HUDEP-2 (cell line): ENCODE data around the gene CFAP141.
"Not testable (repeated sequence)": the region's sequence is repeated elsewhere in the genome, so short reads cannot be mapped to it uniquely, and the experiment has no call there.

ENCODE experiments used
- DNase-seq, 76 experiments: peaks; one replicate each; lab custom pipeline; 2025; ENCODE audit not compliant: unreplicated experiment in 76 of 76; lab: John Stamatoyannopoulos, UW

CFAP141 gene

DNA sequence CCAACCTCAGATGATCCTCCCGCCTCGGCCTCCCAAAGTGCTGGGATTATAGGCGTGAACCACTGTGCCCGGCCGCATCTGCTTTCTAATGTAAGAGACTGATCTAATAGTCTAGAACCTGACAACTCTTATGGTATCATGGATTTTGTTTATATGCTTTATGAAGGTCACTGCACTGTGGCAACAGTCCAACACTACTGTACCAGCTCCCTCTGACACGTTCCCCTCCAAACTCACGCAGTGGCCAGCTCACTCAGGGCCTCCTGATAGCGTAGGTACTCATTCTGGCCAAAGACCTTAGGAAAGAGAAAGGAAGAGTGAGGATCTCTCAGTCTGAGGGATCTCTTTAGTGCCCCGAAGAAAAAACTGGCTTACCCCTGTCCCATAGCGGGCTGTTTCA, 6.0 kb upstream of the CFAP141 start:
- no peak for DNase-seq

DNA sequence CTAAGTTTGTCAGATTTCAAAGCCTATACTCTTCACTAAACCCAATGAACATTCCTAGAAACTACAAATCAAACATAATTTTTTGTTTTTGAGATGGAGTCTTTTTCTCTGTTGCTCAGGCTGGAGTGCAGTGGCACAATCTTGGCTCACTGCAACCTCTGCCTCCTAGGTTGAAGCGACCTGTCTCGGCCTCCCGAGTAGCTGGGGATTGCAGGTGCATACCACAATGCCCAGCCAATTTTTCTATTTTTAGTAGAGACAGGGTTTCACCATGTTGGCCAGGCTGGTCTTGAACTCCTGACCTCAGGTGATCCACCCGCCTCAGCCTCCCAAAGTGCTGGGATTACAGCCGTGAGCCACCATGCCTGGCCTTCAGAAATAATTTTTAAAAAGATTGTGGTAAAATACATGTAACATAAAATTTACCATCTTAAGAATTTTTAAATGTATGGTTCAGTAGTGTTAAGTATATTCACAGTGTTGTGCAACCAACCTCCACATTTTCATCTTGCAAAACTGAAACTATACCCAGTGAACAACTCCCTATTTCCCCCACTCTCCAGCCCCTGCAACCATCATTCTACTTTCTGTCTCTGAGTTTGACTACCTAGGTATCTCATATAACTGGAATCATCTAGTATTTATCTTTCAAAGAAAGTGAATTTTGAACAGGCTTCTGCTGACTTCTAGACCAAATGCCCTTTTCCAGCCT, 2.7 kb upstream of the CFAP141 start:
- no peak for DNase-seq

DNA sequence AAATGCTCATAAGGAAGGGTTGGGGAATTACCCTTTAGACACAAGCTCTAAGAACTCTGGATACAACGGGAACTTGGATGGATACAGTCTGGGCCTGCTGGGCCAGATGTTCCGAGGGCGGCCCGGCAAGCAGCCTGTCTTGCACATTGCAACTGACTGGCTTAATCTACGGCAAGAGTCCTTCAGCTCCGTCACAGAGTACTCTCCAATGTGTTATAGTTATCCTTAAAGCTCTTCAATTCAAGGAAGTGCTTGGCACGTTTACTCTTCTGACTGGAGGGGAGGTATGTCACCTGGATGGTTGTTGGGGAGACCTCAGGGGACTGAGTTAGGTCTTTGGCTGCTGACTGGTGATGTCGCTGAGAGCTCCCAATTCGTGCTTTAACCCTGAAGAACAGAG, 1.1 kb upstream of the CFAP141 start:
- no peak for DNase-seq

DNA sequence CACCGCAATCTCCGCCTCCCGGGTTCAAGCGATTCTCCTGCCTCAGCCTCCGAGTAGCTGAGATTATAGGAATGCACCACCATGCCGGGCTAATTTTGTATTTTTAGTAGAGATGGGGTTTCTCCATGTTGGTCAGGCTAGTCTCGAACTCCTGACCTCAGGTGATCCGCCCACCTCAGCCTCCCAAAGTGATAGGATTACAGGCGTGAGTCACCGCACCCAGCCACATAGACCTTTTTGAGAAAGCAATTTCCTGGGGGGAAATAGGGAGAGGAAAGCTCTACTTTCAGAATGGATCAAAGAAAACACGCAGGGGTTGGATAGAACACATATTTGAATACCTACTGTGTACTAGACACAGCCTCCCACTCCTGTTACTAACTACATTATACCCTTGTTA, 355 bp downstream of the CFAP141 start:
- not testable (repeated sequence) for DNase-seq

DNA sequence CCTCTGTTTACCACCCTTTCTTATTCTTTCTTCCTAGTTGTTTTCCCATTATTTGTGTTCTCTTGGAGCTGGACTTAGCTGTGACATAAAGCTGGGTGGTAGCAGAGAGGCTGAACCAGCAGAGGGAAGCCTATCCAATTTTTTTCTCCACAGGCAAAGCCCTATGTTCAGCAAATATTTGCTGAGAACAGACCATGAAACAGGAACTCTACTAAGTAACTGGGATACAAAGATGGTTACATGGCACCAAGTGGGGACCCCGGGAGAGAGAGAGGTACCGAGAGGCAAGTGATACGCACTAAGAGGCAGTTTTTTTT, 6.6 kb downstream of the CFAP141 start:
- DNase-seq, result no peak

DNA sequence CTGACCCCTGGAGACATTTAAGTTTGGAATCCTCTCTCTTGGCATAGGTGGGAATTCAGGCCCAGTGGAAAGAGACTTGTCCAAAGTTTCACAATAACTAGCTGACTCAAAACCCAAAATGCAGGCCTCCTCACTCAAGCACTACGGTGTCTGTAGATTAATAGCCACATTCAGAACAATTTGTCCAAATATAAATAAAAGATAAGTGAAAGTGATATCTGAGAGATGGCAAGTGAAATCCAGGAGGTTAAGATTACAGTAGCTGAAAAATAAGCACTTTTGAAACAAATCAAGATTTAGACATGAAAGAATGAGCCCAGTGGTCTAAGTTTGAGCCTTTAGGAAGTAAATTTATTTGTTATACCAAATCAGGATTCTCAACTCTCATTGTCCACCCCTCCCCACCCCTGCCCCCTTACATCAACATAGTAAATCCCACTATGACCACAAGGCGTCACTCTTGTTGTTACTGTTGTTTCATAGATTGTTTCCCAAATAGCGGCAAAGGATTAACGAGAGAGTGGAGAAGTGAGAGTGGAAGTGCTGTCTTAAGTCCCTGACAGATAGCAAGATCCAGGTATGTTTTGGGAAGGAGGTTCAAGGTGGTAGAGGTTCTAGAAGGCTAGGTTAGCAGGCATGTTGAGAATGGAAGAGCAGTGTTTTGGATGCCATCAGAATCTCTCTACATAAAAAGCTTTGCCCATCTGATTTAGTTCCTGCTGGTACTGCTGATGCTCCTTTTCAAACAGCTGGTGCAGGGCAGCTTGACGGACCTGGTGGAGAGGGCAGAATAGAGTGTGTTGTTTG, 7.2 kb downstream of the CFAP141 start:
- DNase-seq, result peak in 30 of 76 experiments; percentile 1 to 57 (median 26)

DNA sequence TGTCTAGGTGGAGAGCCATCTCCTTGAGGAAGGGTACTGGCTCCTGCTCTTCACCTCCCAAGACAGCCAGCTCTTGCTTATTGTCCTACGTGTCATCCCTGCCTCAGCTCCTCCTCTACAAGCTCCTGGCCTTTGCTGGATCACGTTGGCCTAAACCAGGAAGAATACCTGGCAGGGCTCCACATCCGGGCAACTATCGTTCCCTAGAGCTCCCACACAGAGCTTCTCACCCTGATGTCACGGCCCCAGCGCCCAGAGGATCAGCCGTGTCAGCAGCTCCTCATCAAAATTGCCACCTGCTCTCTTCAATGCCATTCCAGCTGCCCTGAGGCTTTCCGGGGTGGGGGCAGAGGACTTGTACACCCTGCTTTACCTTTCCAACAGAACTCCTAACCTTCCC, 12.3 kb downstream of the CFAP141 start:
- no peak for DNase-seq

DNA sequence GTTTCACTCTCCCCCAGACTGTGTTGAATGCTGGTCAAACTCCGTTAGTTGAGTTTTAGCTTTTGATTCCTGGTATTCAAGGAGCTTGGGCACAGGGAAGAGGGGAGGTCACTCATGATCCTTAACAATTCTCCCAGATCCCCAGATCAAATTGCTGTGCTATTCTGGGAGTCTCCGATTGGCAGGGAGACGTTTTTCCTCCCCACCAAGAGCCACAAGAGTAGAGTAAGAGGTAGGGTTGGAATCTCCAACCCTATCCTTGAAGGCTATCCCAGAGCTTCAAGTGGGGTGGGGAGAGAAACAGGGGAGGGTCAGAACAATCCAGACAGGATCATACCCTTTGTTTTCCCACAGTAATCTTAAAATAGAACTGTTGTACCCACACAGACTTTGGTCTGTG, 13.7 kb downstream of the CFAP141 start:
- DNase-seq, result no peak

DNA sequence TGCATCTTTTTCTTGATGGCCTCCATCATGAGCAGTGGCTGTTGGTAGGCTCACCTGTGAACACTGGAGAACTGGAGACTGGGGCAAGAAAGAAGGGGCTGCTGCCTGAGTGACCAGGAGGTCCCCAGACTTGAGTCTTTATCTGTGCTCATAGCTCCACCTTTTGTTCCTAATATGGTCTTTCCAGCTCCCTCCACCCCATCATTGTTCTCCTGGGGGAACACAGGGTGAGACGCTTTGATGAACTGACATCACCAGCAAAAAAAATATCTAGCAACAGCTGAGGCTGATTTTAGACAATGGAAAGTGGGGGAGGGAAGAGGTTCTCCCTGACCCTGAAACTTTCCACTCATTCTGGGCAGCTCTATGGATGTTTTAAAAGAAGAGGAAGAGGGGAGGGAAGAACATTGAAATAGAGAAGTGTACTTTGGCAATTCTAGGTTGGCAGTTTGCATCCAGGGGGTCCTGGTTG, 14.1 kb downstream of the CFAP141 start, which contains the start of gene TPM3:
TPM3 (minus strand) TSS at position 111 of the 472 bp plus-strand sequence; CDS start at position 29, 82 bp downstream.
- DNase-seq, result no peak

DNA sequence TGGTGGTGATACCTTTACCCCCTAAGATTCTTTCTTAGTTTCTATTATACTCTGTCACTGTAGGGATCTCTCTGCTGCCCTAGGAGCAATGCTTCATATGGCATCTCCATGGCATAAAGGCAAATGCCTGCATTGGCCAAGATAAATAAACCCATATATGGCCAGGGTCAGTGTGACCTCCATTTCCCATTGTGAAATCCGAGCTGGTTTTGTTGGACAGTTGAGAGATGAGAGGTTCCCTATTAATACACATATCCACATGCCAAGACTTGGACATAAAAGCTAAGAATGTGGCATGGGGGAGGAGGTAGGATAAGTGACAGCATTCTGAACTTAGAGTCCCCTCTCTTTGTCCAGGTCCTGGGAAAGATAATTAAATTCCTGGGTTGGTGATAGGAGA, 15.6 kb downstream of the CFAP141 start:
- DNase-seq, result no peak

DNA sequence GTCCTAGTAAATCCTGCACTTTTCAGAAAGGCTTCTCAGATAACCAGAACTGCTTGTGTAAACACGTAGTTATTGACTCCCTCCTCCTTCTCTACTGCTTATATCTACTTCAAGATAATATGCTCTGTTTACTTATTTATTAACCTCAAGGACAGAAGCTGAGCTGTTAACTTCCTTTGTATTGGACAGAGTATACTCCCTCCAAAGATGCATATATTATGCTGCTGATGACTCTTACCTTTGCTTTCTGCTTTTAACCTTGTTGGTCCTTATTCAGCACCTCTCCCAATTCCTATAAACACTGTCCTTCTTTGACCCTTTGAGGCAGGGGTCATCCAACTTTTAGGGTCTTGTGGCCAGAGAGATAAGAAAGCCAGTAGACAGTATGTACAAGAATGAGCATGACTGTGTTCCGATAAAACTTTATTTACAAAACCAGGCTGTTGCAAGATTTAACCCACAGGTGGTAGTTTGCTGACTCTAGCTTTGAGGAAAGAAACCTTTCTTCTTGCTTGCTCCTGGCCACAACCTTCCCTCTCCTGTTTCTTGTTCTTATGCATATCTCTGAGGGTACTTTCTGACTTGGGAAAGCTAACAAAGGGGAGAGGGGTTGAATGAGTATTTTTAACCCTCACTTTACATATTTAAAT, 19.2 kb downstream of the CFAP141 start:
- DNase-seq, result no peak

DNA sequence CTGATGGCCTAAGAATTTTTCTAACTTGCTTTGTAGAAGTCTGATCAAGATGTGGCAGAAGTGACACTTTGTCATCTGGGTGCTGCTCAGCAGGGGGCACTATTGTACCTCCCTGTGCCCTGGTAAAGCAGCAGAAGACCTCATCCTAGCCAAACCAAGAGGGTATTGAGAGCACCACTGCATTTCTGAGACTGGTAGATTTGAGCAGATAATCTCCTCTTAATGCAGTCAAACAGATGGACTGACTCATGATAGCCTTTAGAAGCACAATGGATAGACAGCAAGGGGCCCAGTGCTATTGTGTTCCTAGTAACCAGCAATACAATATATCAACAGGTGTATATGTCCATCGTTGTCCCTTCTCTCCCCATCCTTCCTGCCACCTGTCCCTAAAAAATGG, 20.0 kb downstream of the CFAP141 start:
- peak in 66 of 76 experiments; percentile 7 to 78 (median 50) for DNase-seq

DNA sequence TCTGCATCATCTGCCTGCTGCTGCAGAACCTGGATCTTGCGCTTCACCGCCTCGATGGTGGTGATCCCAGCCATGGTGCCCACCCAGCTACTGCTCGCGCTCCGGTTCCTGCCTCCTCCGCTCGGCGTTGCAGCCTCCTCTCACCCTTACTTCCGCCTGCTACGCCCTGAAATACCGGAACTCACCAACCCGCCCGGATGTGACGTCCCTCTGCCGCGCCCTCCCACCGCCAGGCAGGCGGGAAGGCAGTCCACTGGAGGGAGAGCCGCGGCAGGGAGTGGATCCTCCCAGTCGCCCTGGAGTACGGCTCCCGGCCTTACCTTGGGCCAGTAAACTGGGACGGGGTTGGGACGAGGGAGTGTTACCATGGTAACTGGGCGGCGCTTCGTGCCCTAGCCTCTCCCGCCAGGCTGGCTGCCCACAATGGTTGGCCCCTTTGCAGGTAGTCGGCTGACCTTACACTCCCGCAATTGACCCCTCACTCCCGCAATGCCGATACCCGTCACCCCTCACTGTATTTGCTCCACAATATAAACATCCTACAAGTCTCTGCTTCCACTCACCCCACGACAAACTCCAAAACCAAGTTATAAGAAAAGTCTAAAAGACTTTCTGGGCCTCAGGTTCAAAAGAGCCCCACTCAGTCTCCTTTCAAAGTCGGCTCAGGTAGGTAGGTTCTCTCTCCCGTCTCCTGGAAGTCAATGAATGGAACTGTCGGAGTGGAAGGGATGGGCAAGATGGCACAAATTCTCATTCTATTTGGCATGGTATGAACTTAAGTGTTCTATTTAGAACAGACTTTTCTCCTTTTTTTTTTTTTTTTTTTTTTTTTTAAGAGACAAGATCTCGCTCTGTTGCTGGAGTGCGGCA, 22.9 kb downstream of the CFAP141 start:
- peak in 75 of 76 experiments; percentile 52 to 96 (median 89) for DNase-seq

DNA sequence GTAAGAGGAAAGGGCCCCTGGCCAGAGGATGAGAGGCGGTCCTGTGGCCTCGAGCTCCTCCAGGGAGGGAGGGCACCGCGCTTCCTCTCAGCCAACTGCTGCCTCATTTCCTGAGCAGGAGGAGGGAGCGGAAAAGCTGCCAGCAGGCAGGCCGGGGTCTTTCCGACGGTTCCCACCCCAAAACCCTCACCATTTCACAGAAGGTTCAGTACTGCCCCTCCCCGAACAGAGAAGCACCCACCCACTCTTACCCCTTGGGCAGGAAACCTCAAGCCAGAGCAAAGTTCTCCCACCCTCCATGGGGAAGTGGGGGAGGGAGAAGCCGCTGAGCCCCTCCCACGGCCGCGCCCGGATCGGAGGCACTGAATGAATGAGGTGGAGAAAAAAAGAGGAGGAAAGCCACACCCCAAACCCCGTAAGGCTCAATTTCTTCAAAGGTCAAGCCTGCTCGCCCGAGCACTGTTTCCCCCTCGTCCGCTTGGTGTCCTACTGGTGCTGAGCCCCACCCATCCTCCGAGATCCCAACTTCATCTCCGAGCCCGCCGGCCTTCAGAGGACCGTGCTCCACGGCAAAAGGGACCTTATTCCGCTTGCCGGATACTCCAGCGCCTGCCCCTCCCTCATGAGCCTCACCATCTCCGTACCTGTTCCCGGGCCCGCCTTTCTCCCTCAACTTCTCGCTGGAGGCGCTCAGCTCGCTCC, 23.6 kb downstream of the CFAP141 start:
- DNase-seq, result peak in 68 of 76 experiments; percentile 19 to 80 (median 60)

DNA sequence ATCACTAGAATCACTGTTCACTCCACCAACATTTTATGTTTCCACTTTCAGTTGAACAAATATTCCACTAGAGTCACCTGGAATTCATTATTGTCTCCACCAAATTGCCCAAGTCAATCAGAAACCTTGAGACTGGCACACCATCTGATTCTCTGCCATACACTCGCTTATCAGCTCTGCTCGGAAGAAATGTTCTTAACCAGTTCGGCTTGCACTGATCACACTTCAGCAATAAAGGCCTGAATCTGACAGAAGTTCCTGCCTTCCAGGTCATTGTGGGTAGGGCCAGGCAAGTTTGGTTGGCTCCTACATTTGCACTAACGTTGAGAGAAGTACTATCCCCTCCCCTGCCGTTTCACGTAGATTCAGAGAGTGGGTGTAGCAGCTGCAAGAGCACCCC, 24.2 kb downstream of the CFAP141 start:
- DNase-seq, result peak in 10 of 76 experiments; percentile 26 to 72 (median 56)

DNA sequence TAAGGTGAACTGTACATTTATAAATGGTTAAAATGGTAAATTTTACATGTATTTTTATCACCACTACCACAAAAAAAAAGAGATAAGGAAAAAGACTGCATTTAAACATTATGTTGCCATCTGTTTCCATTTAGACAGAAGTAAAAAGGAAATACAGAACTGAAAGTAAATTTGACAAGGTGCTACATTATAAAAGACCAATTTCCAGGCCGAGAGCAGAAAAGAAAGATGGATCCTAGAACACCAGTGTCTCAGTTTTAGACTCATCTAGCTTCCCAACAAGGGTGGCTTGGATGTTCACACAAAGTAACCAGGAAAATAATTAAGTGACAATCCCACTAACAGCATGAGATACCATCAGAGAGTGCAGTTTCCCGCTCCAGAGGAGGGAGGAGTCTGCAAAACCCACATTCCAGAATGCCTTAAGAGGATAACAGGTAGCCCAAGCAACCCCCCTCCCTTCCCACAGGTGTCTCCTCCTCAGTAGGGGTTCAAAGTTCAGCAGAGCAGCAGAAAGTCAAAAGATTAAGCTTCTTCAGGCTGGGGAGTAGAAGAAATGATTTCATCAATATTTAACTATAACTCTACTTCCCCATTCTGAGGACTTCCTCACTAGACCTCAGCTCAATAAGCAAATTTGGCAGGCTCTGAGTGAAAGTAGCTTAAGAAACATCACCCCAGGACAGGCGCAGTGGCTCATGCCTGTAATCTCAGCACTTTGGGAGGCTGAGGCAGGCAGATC, 26.0 kb downstream of the CFAP141 start:
- DNase-seq, result no peak

DNA sequence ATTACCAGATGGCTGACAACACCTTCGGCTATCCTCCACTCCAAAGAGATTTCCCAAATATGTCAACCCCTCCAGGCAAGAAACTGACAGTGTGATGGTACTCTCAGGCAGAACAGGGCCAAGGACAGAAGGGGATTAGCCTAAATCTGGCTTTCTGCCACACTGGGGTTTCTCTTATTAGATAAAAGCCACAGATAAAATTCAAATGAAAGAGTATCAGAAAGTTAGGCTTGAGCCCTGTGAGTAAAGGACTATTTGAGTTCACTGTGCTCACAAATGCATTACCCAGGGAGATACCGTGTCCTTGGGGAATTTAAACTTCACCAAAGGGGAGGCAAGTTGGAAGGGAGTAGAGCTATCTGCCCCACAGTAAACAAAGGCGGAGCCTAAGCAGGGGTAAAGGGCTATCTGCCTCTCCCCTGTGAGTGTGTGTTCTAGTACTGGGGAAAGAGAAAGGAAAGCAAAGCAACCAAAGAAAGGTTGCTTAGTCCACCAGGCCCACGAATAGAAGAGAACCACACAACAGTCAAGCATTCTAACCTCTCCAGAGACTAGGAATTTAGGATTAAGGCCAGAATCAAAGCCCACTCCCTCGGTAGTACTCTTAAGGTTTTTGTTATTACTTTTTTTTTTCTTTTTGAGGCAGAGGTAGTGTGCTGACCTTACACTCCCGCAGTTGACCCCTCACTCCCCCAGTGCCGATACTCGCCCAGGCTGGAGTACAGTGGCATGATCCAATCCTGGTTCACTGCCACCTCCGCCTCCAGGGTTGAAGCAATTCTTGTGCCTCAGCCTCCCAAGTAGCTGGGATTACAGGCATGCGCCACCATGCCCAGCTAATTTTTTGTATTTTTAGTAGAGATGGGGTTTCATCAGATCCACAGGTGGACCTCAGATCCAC, 27.0 kb downstream of the CFAP141 start:
- DNase-seq, result peak in 20 of 76 experiments; percentile 3 to 36 (median 16)

DNA sequence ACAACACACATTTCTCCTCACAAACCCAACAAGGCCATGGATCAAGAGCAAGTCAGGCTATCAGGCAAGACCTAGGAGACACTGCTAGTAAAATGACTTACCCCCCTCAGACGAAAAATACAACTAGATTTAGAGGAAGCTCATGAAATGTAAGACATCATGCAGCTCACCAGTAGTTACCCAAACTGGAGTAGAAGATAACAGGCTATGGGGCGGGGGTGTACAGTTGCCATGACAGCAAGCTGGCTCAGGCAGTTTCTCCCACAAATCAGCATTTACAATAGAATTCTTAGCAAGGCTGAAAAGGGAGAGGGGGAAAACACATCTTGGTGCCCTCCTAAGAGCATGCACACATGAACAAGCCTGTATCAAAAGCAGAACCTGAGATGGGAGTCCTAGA, 28.1 kb downstream of the CFAP141 start:
- peak in 42 of 76 experiments; percentile 6 to 63 (median 32) for DNase-seq
